Testis (tissue), 2 donors: ENCODE results near the gene SLC1A3.

Source experiments
- CTCF ChIP-seq, 3 experiments: fragments of 450-650 bp in 2 of 3; fragments of 200-600 bp in 1 of 3; sonication (generic) in 1 of 3; IDR thresholded peaks; one replicate each; pipeline ENCODE4 v1.5.1; 2016 to 2019; ENCODE audit warnings: antibody characterized with exemption in 3 of 3, mild to moderate bottlenecking in 2 of 3, moderate library complexity in 1 of 3
- POLR2A ChIP-seq: fragments of 450-650 bp; IDR thresholded peaks from one replicate; pipeline ENCODE4 v1.6.1; 2017; ENCODE audit warnings: antibody characterized with exemption, mild to moderate bottlenecking, moderate library complexity

- TF ChIP-seq CTCF (IDR thresholded peaks at IDR 0.05) (peak; percentile 55 to 64 (median 64)), POLR2A (no peak)
These were observed 122.5 kb downstream of the SLC1A3 start for GRCh38 chr5:36728697-36729543.
